ENCODE data around the gene CDKN2B.

CDKN2B gene

DNA sequence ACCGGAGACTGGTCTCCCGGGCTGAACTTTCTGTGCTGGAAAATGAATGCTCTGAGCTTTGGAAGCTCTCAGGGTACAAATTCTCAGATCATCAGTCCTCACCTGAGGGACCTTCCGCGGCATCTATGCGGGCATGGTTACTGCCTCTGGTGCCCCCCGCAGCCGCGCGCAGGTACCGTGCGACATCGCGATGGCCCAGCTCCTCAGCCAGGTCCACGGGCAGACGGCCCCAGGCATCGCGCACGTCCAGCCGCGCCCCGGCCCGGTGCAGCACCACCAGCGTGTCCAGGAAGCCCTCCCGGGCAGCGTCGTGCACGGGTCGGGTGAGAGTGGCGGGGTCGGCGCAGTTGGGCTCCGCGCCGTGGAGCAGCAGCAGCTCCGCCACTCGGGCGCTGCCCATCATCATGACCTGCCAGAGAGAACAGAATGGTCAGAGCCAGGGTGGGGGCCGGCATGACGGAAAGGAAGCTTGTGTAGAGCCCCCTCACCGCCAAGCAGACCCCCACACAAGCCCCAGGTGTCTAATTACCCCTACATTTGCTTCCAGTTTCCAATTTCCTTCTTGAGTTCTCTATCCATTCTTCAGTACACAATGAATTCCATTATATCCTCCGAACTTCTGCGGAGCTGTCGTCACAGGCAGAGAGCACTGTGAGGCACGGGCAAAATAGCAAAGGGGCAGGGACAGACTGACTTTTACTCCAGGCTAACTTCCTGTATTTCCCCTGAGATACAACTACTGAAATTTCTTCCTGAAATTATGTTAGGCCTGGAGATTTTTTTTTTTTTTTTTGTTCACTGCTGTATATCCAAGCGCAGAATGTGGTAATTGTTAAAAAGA is 38.1 kb downstream of the CDKN2B start:
- no peak for TF ChIP-seq ZNF157 (tag by site-specific recombination; IDR thresholded peaks at IDR 0.05)
- TF ChIP-seq, protein P1, sequence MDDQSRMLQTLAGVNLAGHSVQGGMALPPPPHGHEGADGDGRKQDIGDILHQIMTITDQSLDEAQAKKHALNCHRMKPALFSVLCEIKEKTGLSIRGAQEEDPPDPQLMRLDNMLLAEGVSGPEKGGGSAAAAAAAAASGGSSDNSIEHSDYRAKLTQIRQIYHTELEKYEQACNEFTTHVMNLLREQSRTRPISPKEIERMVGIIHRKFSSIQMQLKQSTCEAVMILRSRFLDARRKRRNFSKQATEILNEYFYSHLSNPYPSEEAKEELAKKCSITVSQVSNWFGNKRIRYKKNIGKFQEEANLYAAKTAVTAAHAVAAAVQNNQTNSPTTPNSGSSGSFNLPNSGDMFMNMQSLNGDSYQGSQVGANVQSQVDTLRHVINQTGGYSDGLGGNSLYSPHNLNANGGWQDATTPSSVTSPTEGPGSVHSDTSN (CRISPR knock-in tag; IDR thresholded peaks at IDR 0.05) = 0 out of 2 replicates have a peak, but pooled peaks have one; percentile 26
- Histone ChIP-seq H3K4me1 (ENCODE audit: control insufficient read depth, insufficient read depth, low read length) (peaks cover 7% of the 10 kb centered on the region; the same call in 1 of the 2 replicates), H3K4me3 (ENCODE audit: low read depth, low read length) (no peak overlapping the region), H3K9me3 (ENCODE audit: control insufficient read depth, insufficient read depth, low read depth, low read length) (no peaks in the 10 kb centered on the region; the same call in 1 of the 2 replicates), H3K27ac (ENCODE audit: extremely low read depth, low read depth, low read length) (no peak overlapping the region), H3K36me3 (ENCODE audit: control insufficient read depth in 2 of 2, insufficient read depth in 1 of 2, low read length in 2 of 2) (peaks cover 19 to 51% of the 10 kb centered on the region in 2 experiments)
- ChIA-PET POLR2A (interaction anchor here (0.6 to 1.6 kb wide), 6 partner anchors 10 to 38 kb away, joined by 3 to 7 read pairs (median 4); partner anchors contain the start of genes CDKN2A, CDKN2B and CDKN2B-AS1), CTCF (interaction anchor here (0.6 to 2.4 kb wide), 2 partner anchors 38 to 93 kb away, joined by 4 to 7 read pairs; partner anchors contain the start of gene CDKN2B)

DNA sequence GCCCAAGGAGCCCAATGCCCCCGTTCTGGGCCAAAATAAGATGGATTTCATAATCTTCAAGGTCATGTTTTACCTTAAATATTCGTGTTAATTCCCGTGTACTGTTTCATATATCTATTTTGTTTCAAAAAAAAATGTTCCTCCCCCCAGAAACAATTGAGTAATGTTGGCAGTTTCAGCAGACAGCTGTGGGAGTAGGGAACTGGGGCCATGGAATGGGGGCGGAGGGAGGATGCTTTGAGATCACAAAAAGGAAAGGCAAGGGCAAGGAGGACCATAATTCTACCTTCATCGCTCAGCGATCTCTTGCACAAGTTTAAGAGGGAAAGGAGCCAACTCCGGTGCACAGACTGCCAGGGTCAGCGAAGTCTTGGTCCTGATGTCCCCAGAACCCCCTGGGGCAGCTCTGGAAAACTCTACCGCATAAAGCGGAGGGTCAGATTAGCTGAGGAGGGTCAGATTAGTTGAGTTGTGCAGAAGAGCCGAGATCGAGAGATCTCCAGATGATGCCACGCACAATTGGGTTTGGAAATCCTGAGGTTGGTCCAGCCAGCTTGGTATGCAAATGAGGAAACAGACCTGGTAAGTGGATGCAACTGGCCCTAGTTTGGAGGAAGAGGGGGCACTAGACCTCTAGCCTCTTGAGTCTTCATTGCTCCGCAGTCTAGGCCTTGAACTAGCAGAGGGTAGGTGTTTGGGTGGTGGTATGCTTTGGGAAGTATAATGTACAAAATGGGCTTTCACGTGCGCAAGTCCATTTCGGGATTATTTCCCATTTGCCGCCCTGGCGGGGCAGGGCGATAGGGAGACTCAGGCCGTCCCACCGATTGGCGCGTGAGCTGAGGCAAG is 38.9 kb downstream of the CDKN2B start:
- H3K4me3 ChIP-seq (ENCODE audit: low read depth, low read length) = no peak overlapping the region
- H3K4me1 ChIP-seq (ENCODE audit: control insufficient read depth, insufficient read depth, low read length) = peaks cover 7% of the 10 kb centered on the region; the same call in 1 of the 2 replicates
- POLR2A ChIA-PET = interaction anchor here (0.6 to 1.6 kb wide), 5 partner anchors 9 to 268 kb away, joined by 3 to 6 read pairs (median 4); partner anchors contain the start of genes CDKN2B and CDKN2B-AS1
- peaks cover 19 to 59% of the 10 kb centered on the region in 2 experiments for H3K36me3 ChIP-seq (ENCODE audit: control insufficient read depth in 2 of 2, insufficient read depth in 1 of 2, low read length in 2 of 2)
- H3K27ac ChIP-seq (ENCODE audit: extremely low read depth, low read depth, low read length) = no peak overlapping the region
- no peaks in the 10 kb centered on the region; the same call in 1 of the 2 replicates for H3K9me3 ChIP-seq (ENCODE audit: control insufficient read depth, insufficient read depth, low read depth, low read length)
- no peak for TF ChIP-seq ZNF768 (tag by site-specific recombination; IDR thresholded peaks at IDR 0.05)
- CTCF ChIA-PET = interaction anchor here (0.8 kb wide), 1 partner anchor 157 kb away, joined by 3 read pairs; no protein-coding TSS in a partner anchor

DNA sequence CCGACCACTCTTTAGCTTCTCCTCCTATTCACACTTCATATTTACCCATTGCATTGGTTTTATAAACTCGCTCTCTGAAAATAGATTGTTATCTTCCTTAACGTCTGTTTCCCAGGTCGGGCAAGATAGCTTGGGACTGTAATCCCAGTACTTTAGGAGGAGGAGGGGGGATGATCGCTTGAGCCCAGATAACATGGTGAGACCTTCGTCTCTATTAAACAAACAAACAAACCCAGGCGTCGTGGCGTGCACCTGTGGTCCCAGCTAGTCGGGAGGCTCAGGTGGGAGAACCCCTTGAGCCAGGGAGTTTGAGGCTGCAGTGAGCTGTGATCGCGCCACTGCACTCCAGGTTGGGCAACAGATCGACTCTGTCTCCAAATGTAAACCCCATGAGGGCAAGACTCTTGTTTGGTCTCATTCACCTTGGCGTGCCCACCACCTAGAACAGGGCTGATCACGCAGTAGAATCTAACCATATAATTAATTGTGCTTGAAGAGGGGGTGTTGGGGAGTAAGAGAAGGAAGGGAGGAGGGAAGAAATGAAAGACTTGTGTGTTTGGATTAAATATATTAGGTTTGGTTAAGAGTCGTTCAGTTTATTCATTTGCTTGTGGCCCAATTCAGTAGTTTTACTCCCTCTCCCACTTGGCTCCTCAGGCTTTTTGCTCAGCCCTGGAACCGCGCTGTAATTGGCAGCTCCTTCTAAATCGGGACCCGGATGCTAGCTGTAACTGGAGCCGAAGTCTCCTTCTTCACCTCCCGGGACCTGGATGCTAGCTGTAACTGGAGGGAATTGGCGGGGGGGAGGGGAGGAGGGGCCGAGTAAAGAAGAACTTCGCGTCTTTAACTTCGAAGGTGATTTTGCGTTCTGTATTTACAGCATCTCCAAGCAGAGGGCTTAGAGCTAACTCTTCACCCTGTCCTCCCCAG is 39.8 kb downstream of the CDKN2B start:
- CTCF ChIA-PET = interaction anchor here (0.5 to 1.0 kb wide), 4 partner anchors 9 to 269 kb away, joined by 3 to 6 read pairs (median 3); partner anchors contain the start of gene CDKN2B
- POLR2A ChIA-PET = interaction anchor here (1.3 kb wide), 1 partner anchor 40 kb away, joined by 4 read pairs; the partner anchor contains the start of gene CDKN2B
- Histone ChIP-seq H3K4me3 (ENCODE audit: low read depth, low read length) (no peak overlapping the region), H3K27ac (ENCODE audit: extremely low read depth, low read depth, low read length) (no peak overlapping the region), H3K4me1 (ENCODE audit: control insufficient read depth, insufficient read depth, low read length) (peaks cover 7% of the 10 kb centered on the region; the same call in 1 of the 2 replicates), H3K36me3 (ENCODE audit: control insufficient read depth in 2 of 2, insufficient read depth in 1 of 2, low read length in 2 of 2) (peaks cover 19 to 59% of the 10 kb centered on the region in 2 experiments), H3K9me3 (ENCODE audit: control insufficient read depth, insufficient read depth, low read depth, low read length) (no peaks in the 10 kb centered on the region; the same call in 1 of the 2 replicates)
- TF ChIP-seq FEZF1 (tag by site-specific recombination; IDR thresholded peaks at IDR 0.05) (no peak), SCRT2 (tag by site-specific recombination; IDR thresholded peaks at IDR 0.05) (no peak), KLF1 (tag by site-specific recombination; IDR thresholded peaks at IDR 0.05) (no peak), ZNF785 (tag by site-specific recombination; IDR thresholded peaks at IDR 0.05) (no peak), EGR2 (tag by site-specific recombination; IDR thresholded peaks at IDR 0.05; ENCODE audit: low read depth) (no peak), ZNF48 (tag by site-specific recombination; IDR thresholded peaks at IDR 0.05) (no peak), ZNF830 (tag by site-specific recombination; IDR thresholded peaks at IDR 0.05; ENCODE audit: low read depth) (no peak), BCL11B (tag by site-specific recombination; IDR thresholded peaks at IDR 0.05; ENCODE audit: low read depth) (no peak), ZNF548 (tag by site-specific recombination; IDR thresholded peaks at IDR 0.05) (no peak), ZNF157 (tag by site-specific recombination; IDR thresholded peaks at IDR 0.05) (no peak), ZNF404 (tag by site-specific recombination; IDR thresholded peaks at IDR 0.05) (no peak), ZNF677 (tag by site-specific recombination; IDR thresholded peaks at IDR 0.05) (no peak), ZNF266 (tag by site-specific recombination; IDR thresholded peaks at IDR 0.05; ENCODE audit: low read depth) (no peak)
- TF ChIP-seq, protein P2, sequence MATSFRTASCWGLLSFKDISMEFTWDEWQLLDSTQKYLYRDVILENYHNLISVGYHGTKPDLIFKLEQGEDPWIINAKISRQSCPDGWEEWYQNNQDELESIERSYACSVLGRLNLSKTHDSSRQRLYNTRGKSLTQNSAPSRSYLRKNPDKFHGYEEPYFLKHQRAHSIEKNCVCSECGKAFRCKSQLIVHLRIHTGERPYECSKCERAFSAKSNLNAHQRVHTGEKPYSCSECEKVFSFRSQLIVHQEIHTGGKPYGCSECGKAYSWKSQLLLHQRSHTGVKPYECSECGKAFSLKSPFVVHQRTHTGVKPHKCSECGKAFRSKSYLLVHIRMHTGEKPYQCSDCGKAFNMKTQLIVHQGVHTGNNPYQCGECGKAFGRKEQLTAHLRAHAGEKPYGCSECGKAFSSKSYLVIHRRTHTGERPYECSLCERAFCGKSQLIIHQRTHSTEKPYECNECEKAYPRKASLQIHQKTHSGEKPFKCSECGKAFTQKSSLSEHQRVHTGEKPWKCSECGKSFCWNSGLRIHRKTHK (tag by site-specific recombination; IDR thresholded peaks at IDR 0.05) = no peak
- TF ChIP-seq, protein P3, sequence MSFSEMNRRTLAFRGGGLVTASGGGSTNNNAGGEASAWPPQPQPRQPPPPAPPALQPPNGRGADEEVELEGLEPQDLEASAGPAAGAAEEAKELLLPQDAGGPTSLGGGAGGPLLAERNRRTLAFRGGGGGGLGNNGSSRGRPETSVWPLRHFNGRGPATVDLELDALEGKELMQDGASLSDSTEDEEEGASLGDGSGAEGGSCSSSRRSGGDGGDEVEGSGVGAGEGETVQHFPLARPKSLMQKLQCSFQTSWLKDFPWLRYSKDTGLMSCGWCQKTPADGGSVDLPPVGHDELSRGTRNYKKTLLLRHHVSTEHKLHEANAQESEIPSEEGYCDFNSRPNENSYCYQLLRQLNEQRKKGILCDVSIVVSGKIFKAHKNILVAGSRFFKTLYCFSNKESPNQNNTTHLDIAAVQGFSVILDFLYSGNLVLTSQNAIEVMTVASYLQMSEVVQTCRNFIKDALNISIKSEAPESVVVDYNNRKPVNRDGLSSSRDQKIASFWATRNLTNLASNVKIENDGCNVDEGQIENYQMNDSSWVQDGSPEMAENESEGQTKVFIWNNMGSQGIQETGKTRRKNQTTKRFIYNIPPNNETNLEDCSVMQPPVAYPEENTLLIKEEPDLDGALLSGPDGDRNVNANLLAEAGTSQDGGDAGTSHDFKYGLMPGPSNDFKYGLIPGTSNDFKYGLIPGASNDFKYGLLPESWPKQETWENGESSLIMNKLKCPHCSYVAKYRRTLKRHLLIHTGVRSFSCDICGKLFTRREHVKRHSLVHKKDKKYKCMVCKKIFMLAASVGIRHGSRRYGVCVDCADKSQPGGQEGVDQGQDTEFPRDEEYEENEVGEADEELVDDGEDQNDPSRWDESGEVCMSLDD (tag by site-specific recombination; IDR thresholded peaks at IDR 0.05) = no peak
